Activated CD4-positive, CD25-positive, alpha-beta regulatory T cell treated with anti-CD3 and anti-CD28 coated beads, Interleukin-2, amount 50 U/mL, for 72 hours (primary cell): ENCODE results near the gene USP36.

ENCODE experiments used
- DNase-seq: peaks from one replicate; pipeline ENCODE4 v3.0.0; 2021

Gene USP36

GRCh38 chr17:78808163-78808562, 32.5 kb downstream of the USP36 start:
- DNase-seq: no peak

GRCh38 chr17:78806451-78806850, 34.2 kb downstream of the USP36 start:
- DNase-seq: no peak

- no peak for DNase-seq
Observed at GRCh38 chr17:78805301-78805700, 35.3 kb downstream of the USP36 start.

- DNase-seq: no peak
Observed at GRCh38 chr17:78804777-78805176, 35.8 kb downstream of the USP36 start.

GRCh38 chr17:78803186-78803845, 37.3 kb downstream of the USP36 start:
- no peak for DNase-seq

GRCh38 chr17:78802459-78802858, 38.2 kb downstream of the USP36 start:
- DNase-seq: no peak

- no peak for DNase-seq
Observed at GRCh38 chr17:78802008-78802407, 38.6 kb downstream of the USP36 start.

GRCh38 chr17:78800132-78800931, 40.3 kb downstream of the USP36 start:
- DNase-seq: no peak

GRCh38 chr17:78798695-78799559, 41.7 kb downstream of the USP36 start:
- DNase-seq: no peak

GRCh38 chr17:78797691-78798585, 42.7 kb downstream of the USP36 start:
- no peak for DNase-seq

- DNase-seq: no peak
Observed at GRCh38 chr17:78797213-78797612, 43.4 kb downstream of the USP36 start.

- DNase-seq: no peak
Observed at GRCh38 chr17:78796517-78796900, 44.1 kb downstream of the USP36 start.

GRCh38 chr17:78795861-78796516, 44.6 kb downstream of the USP36 start:
- no peak for DNase-seq

- no peak for DNase-seq
Observed at GRCh38 chr17:78794864-78795640, 45.6 kb downstream of the USP36 start.

GRCh38 chr17:78794399-78794798, 46.2 kb downstream of the USP36 start:
- no peak for DNase-seq

- DNase-seq: no peak
Observed at GRCh38 chr17:78793968-78794367, 46.6 kb downstream of the USP36 start.

- DNase-seq: no peak
Observed at GRCh38 chr17:78793415-78793814, 47.2 kb downstream of the USP36 start.

GRCh38 chr17:78791840-78792709, 48.5 kb downstream of the USP36 start:
- no peak for DNase-seq

- DNase-seq: no peak
Observed at GRCh38 chr17:78790552-78790951, 50.1 kb downstream of the USP36 start.

- no peak for DNase-seq
Observed at GRCh38 chr17:78789663-78790181, 50.9 kb downstream of the USP36 start.
